Activated CD8-positive, alpha-beta memory T cell treated with anti-CD3 and anti-CD28 coated beads, Interleukin-2, amount 50 U/mL, for 1 hour (primary cell): Measurements from ENCODE around the gene DLK2.

ENCODE experiments used
- DNase-seq: peaks from one replicate; pipeline ENCODE4 v3.0.0-alpha.2; 2020; ENCODE audit errors: extremely low read depth

DLK2 gene

GRCh38 chr6:43454290-43454695 is 1.1 kb downstream of the DLK2 start:
- peak; percentile 19 for DNase-seq

DNA sequence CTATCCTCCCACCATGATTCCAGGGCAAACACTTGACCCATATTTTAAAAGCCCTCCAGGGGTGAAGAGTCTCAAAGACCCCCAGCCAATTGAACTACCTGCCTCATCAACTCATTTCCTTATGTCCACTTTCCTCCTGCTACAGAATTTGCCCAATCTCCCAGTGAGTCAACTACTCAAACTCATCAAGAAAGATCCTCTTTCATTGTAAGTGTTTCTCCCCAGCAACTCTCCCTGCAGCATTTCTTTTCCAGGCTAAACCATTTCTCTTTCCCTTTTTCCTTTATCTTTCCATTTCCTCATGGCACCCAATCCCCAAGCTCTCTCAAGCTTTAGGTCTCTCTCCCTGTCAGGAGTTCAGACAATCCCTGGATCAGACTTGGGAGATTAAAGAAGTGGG is 1.5 kb downstream of the DLK2 start:
- DNase-seq = no peak

- no peak for DNase-seq
These were observed 2.5 kb downstream of the DLK2 start for GRCh38 chr6:43452896-43453295.

GRCh38 chr6:43451939-43452338 is 3.4 kb downstream of the DLK2 start:
- no peak for DNase-seq

DNA sequence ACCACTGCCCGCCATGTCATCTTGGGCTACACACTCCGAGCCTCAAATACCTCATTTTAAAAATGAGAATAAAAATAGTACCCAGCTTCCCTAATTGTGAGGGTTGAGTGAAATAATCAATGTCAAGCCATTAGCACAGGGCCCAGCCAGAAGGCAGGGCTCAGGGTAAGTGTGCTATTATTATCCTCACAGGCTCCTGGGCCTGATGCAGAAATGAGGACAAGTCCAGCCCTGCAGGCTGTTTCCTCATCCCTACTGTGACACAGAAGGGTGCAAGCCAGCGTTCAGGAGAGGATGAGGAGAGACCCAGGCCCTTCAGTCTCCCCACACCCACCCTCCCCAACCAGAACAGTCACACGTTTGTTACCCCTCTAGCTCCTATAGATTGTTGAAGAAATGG is 4.0 kb downstream of the DLK2 start:
- no peak for DNase-seq

DNA sequence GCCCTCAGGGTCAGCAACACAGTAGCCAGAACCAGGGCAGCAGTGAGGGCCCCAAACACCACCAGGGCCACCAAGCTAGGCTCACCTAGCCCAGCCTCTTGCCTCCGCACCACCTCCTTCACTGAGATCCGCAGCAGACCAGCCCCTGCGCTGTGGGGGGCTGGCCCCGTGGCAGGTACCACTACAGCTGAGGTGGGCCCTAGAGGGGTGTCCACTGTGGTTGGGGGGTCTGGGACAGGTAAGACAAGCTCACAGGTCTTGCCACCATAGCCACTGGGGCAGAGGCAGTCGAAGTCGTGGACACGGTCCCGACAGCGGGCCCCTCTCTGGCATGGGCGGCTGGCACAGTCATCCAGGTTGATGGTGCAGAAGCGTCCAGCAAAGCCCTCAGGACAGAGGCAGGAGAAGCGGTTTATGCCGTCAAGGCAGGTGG is 4.6 kb downstream of the DLK2 start:
- DNase-seq = no peak

DNA sequence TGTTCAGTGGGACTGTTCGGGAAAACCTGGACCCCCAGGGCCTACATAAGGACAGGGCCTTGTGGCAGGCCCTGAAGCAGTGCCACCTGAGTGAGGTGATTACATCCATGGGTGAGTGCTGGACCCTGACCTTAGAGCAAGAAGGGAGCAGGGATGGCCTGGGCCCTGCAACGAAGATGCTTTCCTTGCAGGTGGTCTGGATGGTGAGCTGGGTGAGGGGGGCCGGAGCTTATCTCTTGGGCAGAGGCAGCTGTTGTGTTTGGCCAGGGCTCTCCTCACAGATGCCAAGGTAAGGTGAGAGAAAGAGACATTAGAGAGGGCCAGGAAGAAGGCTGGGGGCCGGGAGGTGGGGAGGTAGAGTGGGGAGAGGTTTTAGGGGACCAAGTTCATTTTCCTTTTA is 6.4 kb downstream of the DLK2 start:
- DNase-seq = no peak

DNA sequence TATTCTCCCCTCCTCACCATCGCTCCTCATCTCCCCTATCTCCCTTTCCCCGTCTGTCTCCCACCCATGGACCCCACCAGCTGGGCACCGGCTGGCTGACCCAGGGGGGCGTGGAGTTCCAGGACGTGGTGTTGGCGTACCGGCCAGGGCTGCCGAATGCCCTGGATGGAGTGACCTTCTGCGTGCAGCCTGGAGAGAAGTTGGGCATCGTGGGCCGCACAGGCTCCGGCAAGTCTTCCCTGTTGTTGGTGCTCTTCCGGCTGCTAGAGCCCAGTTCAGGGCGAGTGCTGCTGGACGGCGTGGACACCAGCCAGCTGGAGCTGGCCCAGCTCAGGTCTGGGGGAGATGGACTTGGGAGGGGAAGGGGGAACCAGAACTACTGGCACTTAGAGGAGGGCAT is 7.7 kb downstream of the DLK2 start:
- no peak for DNase-seq

DNA sequence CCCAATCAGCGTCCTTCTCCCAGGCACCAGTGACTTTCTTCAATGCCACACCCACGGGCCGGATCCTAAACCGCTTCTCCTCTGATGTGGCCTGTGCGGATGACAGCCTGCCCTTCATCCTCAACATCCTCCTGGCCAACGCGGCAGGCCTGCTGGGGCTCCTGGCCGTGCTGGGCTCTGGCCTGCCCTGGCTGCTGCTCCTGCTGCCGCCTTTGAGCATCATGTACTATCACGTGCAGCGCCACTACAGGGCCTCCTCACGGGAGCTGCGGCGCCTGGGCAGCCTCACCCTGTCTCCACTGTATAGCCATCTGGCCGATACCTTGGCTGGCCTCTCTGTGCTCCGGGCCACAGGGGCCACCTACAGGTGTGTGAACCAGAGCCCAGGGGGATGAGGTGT is 9.8 kb downstream of the DLK2 start:
- no peak for DNase-seq

DNA sequence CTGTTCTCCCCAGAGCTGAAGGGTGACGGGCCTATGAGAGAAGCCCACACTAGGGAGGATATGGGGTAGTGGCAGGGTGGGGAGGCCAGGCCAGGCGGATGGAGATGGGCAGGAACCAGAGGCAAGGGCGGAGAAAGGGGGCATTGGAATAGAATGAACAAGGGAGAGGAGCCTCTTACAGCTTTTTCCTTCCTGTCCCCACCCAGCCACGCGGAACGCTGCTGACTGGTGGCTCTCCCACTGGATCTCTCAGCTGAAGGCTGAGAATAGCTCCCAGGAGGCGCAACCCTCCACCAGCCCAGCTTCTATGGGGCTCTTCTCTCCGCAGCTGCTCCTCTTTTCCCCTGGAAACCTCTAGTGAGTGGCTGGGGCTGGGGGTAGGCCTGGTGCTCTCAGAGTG is 10.8 kb downstream of the DLK2 start:
- no peak for DNase-seq

- no peak for DNase-seq
These were observed 11.3 kb downstream of the DLK2 start for GRCh38 chr6:43444036-43444435.

- no peak for DNase-seq
These were observed 12.4 kb downstream of the DLK2 start for GRCh38 chr6:43442935-43443334.

DNA sequence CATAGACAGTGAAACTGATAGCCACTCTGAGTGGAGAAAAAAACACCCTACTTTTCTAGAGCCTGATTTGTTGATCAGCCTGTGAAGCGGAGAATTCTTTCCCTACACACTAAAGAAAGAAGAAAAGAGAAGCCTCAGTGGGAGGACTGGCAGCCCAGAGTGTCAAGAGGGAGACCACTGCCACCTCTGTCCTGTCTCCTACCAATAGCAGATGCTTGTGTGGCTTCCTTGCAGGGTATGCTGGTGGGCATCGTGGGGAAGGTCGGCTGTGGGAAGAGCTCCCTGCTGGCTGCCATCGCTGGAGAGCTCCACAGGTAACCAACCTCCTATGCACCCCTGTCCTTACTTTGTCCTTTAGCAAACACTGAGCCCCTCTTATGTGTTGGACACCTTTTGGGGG is 17.6 kb downstream of the DLK2 start:
- no peak for DNase-seq

DNA sequence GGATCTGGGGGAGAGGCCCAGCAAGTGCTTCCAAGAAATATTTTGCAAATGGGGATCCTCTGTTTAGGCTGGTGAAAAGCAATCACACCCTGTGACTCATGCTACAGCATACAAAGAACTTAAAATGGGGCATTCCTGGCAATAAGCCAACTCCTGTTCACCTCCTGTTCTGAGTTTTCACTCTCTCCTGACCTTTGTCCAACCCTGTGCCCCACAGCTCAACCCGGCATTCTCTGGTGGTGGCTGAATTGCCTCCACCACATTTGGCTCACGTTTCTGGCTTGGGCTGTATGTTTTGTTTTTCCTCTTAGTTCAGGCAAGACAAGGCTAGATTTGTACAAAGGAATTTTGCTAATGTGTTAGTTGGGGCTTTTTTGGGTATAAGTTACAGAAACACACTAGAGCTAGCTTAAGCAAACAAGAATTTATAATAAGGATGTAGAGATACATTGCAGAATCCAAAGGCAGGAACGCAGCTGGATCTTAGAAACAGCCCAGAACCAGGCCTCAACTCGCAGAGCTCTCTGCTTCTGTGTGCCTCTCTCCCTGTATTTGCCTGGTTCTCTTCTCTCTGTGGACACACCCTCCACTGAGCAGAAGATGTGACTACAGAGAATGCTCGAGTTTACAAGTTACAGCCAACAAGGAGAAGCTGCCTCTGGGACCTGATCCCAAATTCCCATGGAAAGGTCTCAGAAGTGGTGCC is 18.6 kb downstream of the DLK2 start:
- DNase-seq = no peak

DNA sequence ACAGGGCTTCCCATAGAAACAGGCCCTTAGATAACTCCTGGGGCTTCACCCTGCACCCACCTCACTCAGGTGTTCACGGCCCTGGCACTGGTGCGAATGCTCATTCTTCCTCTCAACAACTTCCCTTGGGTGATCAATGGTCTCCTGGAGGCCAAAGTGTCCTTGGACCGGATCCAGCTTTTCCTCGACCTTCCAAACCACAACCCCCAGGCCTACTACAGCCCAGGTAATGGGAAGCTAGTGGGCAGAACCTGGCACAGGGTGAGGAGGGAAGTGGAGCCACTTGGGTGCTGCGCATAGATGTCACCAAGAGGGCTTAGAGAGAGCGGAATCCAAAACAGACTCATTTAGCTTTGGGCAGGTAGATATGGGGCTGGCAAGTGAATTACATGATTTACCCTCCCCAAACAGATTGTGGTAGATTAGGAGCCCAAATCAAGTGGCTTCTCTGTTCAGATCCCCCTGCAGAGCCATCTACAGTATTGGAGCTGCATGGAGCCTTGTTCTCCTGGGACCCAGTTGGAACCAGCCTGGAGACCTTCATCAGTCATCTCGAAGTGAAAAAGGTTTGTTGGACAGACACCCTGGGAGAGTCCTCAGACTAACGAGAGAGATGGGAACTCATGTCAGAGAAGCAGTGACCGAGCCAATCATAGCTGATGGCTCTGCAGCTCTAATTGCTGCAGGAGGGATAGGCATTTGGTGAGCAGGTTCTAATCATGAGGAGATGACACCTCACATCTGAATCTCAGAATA is 19.5 kb downstream of the DLK2 start:
- DNase-seq = no peak

DNA sequence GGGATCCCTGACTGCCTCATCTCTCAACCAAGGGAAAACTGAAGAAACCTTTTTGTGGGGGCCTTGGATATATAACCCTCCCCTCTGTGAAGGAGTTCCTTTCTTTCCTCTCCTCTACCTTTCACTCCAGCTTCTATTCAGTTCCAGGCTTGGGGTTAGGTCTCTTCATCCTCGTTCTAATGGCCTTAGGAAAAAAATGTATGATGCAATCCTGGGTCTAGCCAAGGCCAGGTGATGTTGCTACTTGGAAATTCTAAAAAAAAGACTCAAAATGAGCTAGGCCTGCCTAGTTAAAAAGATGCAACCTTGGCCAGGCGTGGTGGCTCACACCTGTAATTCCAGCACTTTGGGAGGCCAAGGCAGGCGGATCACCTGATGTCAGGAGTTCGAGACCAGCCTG is 20.4 kb downstream of the DLK2 start:
- DNase-seq = no peak

GRCh38 chr6:43434001-43434840 is 21.1 kb downstream of the DLK2 start:
- no peak for DNase-seq

GRCh38 chr6:43433148-43433547 is 22.2 kb downstream of the DLK2 start:
- no peak for DNase-seq

DNA sequence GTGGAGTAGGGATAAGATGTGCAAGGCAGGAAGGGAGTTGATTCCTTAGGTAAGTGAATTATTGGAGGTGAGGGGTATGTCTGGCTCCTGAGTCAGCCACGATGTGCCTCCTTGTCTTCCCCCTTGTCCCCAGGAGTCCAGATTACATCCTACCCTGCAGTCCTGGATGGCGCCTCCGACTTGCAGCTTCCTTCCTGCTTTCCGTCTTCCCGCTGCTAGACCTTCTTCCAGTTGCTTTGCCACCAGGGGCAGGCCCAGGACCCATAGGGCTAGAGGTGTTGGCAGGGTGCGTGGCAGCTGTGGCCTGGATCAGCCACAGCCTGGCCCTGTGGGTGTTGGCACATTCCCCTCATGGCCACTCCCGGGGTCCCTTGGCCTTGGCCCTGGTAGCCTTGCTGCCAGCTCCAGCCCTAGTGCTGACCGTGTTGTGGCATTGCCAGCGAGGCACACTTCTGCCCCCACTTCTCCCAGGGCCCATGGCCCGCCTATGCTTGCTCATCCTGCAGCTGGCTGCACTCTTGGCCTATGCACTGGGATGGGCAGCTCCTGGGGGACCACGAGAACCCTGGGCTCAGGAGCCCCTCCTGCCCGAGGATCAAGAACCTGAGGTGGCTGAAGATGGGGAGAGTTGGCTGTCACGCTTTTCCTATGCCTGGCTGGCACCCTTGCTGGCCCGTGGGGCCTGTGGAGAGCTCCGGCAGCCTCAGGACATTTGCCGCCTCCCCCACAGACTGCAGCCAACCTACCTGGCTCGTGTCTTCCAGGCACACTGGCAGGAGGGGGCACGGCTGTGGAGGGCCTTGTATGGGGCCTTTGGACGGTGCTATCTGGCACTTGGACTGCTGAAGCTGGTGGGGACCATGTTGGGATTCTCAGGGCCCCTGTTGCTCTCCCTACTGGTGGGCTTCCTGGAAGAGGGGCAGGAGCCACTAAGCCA is 23.1 kb downstream of the DLK2 start:
- no peak for DNase-seq

- DNase-seq = no peak
These were observed 26.5 kb downstream of the DLK2 start for GRCh38 chr6:43428874-43429273.

GRCh38 chr6:43428112-43428570 is 27.2 kb downstream of the DLK2 start:
- no peak for DNase-seq
